OCI-LY1 (cell line): ENCODE measurements around the gene WWOX.

Experiments
- EZH2 ChIP-seq: fragments of 200-600 bp; sonication (generic), shearing (Covaris generic); IDR thresholded peaks from 2 replicates; pipeline ENCODE4 v1.8.0; 2017; ENCODE audit warnings: borderline replicate concordance, mixed run types, mild to moderate bottlenecking, antibody characterized with exemption, low read length, moderate library complexity, mixed read lengths
- TF ChIP-seq, protein P1 (sequence below): fragments of 200-600 bp; sonication (generic), shearing (Covaris generic); IDR thresholded peaks from 2 replicates; pipeline ENCODE4 v1.5.1; 2017; ENCODE audit warnings: mild to moderate bottlenecking, antibody characterized with exemption, low read length, moderate library complexity, mixed read lengths

DNA sequence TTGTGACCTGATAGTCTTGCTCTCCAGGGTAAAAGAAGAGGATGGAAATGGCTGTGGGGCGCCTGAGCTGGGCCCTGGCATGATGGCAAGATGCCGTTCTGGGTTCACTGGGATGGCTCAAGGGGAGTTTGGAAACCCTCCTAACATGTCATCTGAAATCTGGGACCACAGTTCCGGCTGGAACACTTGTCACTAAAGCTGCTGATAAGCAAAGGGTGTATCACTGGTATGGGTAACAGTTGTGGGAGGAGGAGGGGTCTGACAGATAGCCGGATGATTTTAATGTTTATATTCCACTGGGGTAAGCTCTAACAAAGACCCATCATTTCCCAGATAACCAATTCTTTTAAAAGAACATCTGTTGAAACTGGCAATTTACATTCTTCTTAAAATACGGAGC is 390.2 kb downstream of the WWOX start:
- no peak for TF ChIP-seq EZH2
- TF ChIP-seq, protein P1, sequence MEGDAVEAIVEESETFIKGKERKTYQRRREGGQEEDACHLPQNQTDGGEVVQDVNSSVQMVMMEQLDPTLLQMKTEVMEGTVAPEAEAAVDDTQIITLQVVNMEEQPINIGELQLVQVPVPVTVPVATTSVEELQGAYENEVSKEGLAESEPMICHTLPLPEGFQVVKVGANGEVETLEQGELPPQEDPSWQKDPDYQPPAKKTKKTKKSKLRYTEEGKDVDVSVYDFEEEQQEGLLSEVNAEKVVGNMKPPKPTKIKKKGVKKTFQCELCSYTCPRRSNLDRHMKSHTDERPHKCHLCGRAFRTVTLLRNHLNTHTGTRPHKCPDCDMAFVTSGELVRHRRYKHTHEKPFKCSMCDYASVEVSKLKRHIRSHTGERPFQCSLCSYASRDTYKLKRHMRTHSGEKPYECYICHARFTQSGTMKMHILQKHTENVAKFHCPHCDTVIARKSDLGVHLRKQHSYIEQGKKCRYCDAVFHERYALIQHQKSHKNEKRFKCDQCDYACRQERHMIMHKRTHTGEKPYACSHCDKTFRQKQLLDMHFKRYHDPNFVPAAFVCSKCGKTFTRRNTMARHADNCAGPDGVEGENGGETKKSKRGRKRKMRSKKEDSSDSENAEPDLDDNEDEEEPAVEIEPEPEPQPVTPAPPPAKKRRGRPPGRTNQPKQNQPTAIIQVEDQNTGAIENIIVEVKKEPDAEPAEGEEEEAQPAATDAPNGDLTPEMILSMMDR: no peak
